ENCODE results near the gene NCOR1.

- no peak for TF ChIP-seq CTCF (conservative IDR thresholded peaks at IDR 0.05; ENCODE audit: low read length)
- TF ChIP-seq EZH2phosphoT487 (IDR thresholded peaks at IDR 0.05; ENCODE audit: borderline replicate concordance, low read depth, low read length): no peak
These were observed 94.4 kb downstream of the NCOR1 start for GRCh38 chr17:16120937-16121336.

Measured in OCI-LY7 (cell line).